Brain pericyte (primary cell): ENCODE data around the gene OXER1.

Experiments
- DNase-seq: peaks from one replicate; pipeline ENCODE4 v3.0.0-alpha.2; 2012; ENCODE audit warnings: low read depth, low spot score

The OXER1 gene

GRCh38 chr2:42764096-42764495 lies at the start of gene OXER1:
OXER1 (minus strand) TSS chr2:42764135; CDS start chr2:42764062, 73 bp downstream.
- DNase-seq: no peak

GRCh38 chr2:42812899-42813479 lies 49.1 kb upstream of the OXER1 start:
- DNase-seq: no peak

GRCh38 chr2:42810971-42811811 lies 47.3 kb upstream of the OXER1 start:
- DNase-seq: no peak

- DNase-seq: peak; percentile 92
Observed at GRCh38 chr2:42810121-42810970, 46.4 kb upstream of the OXER1 start.

- DNase-seq: no peak
Observed at GRCh38 chr2:42809819-42810120, 45.8 kb upstream of the OXER1 start.

GRCh38 chr2:42809131-42809818 lies 45.3 kb upstream of the OXER1 start:
- no peak for DNase-seq

GRCh38 chr2:42808301-42808700 lies 44.4 kb upstream of the OXER1 start:
- no peak for DNase-seq

- DNase-seq: no peak
Observed at GRCh38 chr2:42806786-42807185, 42.9 kb upstream of the OXER1 start.

GRCh38 chr2:42804891-42805290 lies 41.0 kb upstream of the OXER1 start:
- no peak for DNase-seq

GRCh38 chr2:42804338-42804737 lies 40.4 kb upstream of the OXER1 start:
- DNase-seq: no peak

- no peak for DNase-seq
Observed at GRCh38 chr2:42802150-42802549, 38.2 kb upstream of the OXER1 start.

- DNase-seq: no peak
Observed at GRCh38 chr2:42801381-42801780, 37.4 kb upstream of the OXER1 start.

- DNase-seq: no peak
Observed at GRCh38 chr2:42800981-42801380, 37.0 kb upstream of the OXER1 start.

GRCh38 chr2:42800461-42800962 lies 36.6 kb upstream of the OXER1 start:
- DNase-seq: no peak

- DNase-seq: no peak
Observed at GRCh38 chr2:42799881-42800280, 35.9 kb upstream of the OXER1 start.

- no peak for DNase-seq
Observed at GRCh38 chr2:42797281-42797680, 33.3 kb upstream of the OXER1 start.

GRCh38 chr2:42796427-42797248 lies 32.7 kb upstream of the OXER1 start:
- DNase-seq: no peak

GRCh38 chr2:42795841-42796301 lies 31.9 kb upstream of the OXER1 start:
- DNase-seq: no peak

GRCh38 chr2:42795275-42795674 lies 31.3 kb upstream of the OXER1 start:
- DNase-seq: no peak

- no peak for DNase-seq
Observed at GRCh38 chr2:42794271-42795046, 30.5 kb upstream of the OXER1 start.
